ENCODE measurements around the gene AHI1.
A peak's percentile ranks its signal among the peaks of the same experiment; 100 is the strongest.
"Not testable (repeated sequence)": the region's sequence is repeated elsewhere in the genome, so short reads cannot be mapped to it uniquely, and the experiment has no call there.

The AHI1 gene

GRCh38 chr6:135504734-135505133 is 7.2 kb upstream of the AHI1 start:
- Histone ChIP-seq H3K4me3 (ENCODE audit: low read depth, low read length) (no peak overlapping the region), H3K9me3 (ENCODE audit: control insufficient read depth, insufficient read depth, low read length) (no peaks in the 10 kb centered on the region), H3K4me1 (ENCODE audit: control insufficient read depth, insufficient read depth, low read length) (no peaks in the 10 kb centered on the region), H3K9ac (ENCODE audit: low read depth, low read length) (no peak overlapping the region), H3K27me3 (ENCODE audit: control insufficient read depth, insufficient read depth, low read length) (no peaks in the 10 kb centered on the region), H3K36me3 (ENCODE audit: control insufficient read depth, insufficient read depth, low read length) (no peaks in the 10 kb centered on the region)

- Histone ChIP-seq H3K9ac (ENCODE audit: low read depth, low read length) (no peak overlapping the region), H3K9me3 (ENCODE audit: control insufficient read depth, insufficient read depth, low read length) (no peaks in the 10 kb centered on the region), H3K4me3 (ENCODE audit: low read depth, low read length) (no peak overlapping the region), H3K36me3 (ENCODE audit: control insufficient read depth, insufficient read depth, low read length) (no peaks in the 10 kb centered on the region), H3K27me3 (ENCODE audit: control insufficient read depth, insufficient read depth, low read length) (no peaks in the 10 kb centered on the region), H3K4me1 (ENCODE audit: control insufficient read depth, insufficient read depth, low read length) (peaks cover 1% of the 10 kb centered on the region)
These were observed 6.3 kb upstream of the AHI1 start for GRCh38 chr6:135503703-135504475.

- H3K27me3 ChIP-seq (ENCODE audit: control insufficient read depth, insufficient read depth, low read length): no peaks in the 10 kb centered on the region
- no peaks in the 10 kb centered on the region for H3K36me3 ChIP-seq (ENCODE audit: control insufficient read depth, insufficient read depth, low read length)
- H3K9me3 ChIP-seq (ENCODE audit: control insufficient read depth, insufficient read depth, low read length): no peaks in the 10 kb centered on the region
- H3K9ac ChIP-seq (ENCODE audit: low read depth, low read length): no peak overlapping the region
- H3K4me1 ChIP-seq (ENCODE audit: control insufficient read depth, insufficient read depth, low read length): peaks cover 2% of the 10 kb centered on the region
- H3K4me3 ChIP-seq (ENCODE audit: low read depth, low read length): no peak overlapping the region
These were observed 2.2 kb upstream of the AHI1 start for GRCh38 chr6:135499441-135500340.

- Histone ChIP-seq H3K4me3 (ENCODE audit: low read depth, low read length) (peak overlapping the region; percentile 86), H3K9ac (ENCODE audit: low read depth, low read length) (peak overlapping the region; percentile 84), H3K4me1 (ENCODE audit: control insufficient read depth, insufficient read depth, low read length) (peaks cover 2% of the 10 kb centered on the region), H3K36me3 (ENCODE audit: control insufficient read depth, insufficient read depth, low read length) (no peaks in the 10 kb centered on the region), H3K27me3 (ENCODE audit: control insufficient read depth, insufficient read depth, low read length) (no peaks in the 10 kb centered on the region), H3K9me3 (ENCODE audit: control insufficient read depth, insufficient read depth, low read length) (no peaks in the 10 kb centered on the region)
These were observed 773 bp upstream of the AHI1 start for GRCh38 chr6:135498185-135498841.

- no peaks in the 10 kb centered on the region for H3K9me3 ChIP-seq (ENCODE audit: control insufficient read depth, insufficient read depth, low read length)
- H3K9ac ChIP-seq (ENCODE audit: low read depth, low read length): peak overlapping the region; percentile 82
- H3K4me1 ChIP-seq (ENCODE audit: control insufficient read depth, insufficient read depth, low read length): peaks cover 2% of the 10 kb centered on the region
- H3K27me3 ChIP-seq (ENCODE audit: control insufficient read depth, insufficient read depth, low read length): no peaks in the 10 kb centered on the region
- H3K36me3 ChIP-seq (ENCODE audit: control insufficient read depth, insufficient read depth, low read length): no peaks in the 10 kb centered on the region
- peak overlapping the region; percentile 86 for H3K4me3 ChIP-seq (ENCODE audit: low read depth, low read length)
These were observed 634 bp downstream of the AHI1 start for GRCh38 chr6:135496800-135497411.

GRCh38 chr6:135493218-135493961 is 4.2 kb downstream of the AHI1 start:
- Histone ChIP-seq H3K27me3 (ENCODE audit: control insufficient read depth, insufficient read depth, low read length) (no peaks in the 10 kb centered on the region), H3K36me3 (ENCODE audit: control insufficient read depth, insufficient read depth, low read length) (peaks cover 4% of the 10 kb centered on the region), H3K9me3 (ENCODE audit: control insufficient read depth, insufficient read depth, low read length) (no peaks in the 10 kb centered on the region), H3K4me1 (ENCODE audit: control insufficient read depth, insufficient read depth, low read length) (peaks cover 2% of the 10 kb centered on the region), H3K4me3 (ENCODE audit: low read depth, low read length) (no peak overlapping the region), H3K9ac (ENCODE audit: low read depth, low read length) (no peak overlapping the region)

- Histone ChIP-seq H3K9ac (ENCODE audit: low read depth, low read length) (no peak overlapping the region), H3K4me3 (ENCODE audit: low read depth, low read length) (no peak overlapping the region), H3K36me3 (ENCODE audit: control insufficient read depth, insufficient read depth, low read length) (peaks cover 4% of the 10 kb centered on the region), H3K27me3 (ENCODE audit: control insufficient read depth, insufficient read depth, low read length) (no peaks in the 10 kb centered on the region), H3K9me3 (ENCODE audit: control insufficient read depth, insufficient read depth, low read length) (no peaks in the 10 kb centered on the region), H3K4me1 (ENCODE audit: control insufficient read depth, insufficient read depth, low read length) (peaks cover 2% of the 10 kb centered on the region)
These were observed 7.2 kb downstream of the AHI1 start for GRCh38 chr6:135490381-135490780.

- H3K27me3 ChIP-seq (ENCODE audit: control insufficient read depth, insufficient read depth, low read length): no peaks in the 10 kb centered on the region
- H3K4me3 ChIP-seq (ENCODE audit: low read depth, low read length): no peak overlapping the region
- H3K9me3 ChIP-seq (ENCODE audit: control insufficient read depth, insufficient read depth, low read length): peaks cover 7% of the 10 kb centered on the region
- H3K9ac ChIP-seq (ENCODE audit: low read depth, low read length): no peak overlapping the region
- peaks cover 4% of the 10 kb centered on the region for H3K36me3 ChIP-seq (ENCODE audit: control insufficient read depth, insufficient read depth, low read length)
- peaks cover 2% of the 10 kb centered on the region for H3K4me1 ChIP-seq (ENCODE audit: control insufficient read depth, insufficient read depth, low read length)
These were observed 9.5 kb downstream of the AHI1 start for GRCh38 chr6:135488023-135488422.

- peaks cover 12% of the 10 kb centered on the region for H3K9me3 ChIP-seq (ENCODE audit: control insufficient read depth, insufficient read depth, low read length)
- H3K4me1 ChIP-seq (ENCODE audit: control insufficient read depth, insufficient read depth, low read length); H3K27me3 ChIP-seq (ENCODE audit: control insufficient read depth, insufficient read depth, low read length); H3K36me3 ChIP-seq (ENCODE audit: control insufficient read depth, insufficient read depth, low read length); H3K9ac ChIP-seq (ENCODE audit: low read depth, low read length); H3K4me3 ChIP-seq (ENCODE audit: low read depth, low read length): not testable (repeated sequence)
These were observed 13.6 kb downstream of the AHI1 start for GRCh38 chr6:135483903-135484302.

GRCh38 chr6:135481783-135482369 is 15.7 kb downstream of the AHI1 start:
- no peaks in the 10 kb centered on the region for H3K27me3 ChIP-seq (ENCODE audit: control insufficient read depth, insufficient read depth, low read length)
- H3K4me3 ChIP-seq (ENCODE audit: low read depth, low read length): no peak overlapping the region
- H3K9me3 ChIP-seq (ENCODE audit: control insufficient read depth, insufficient read depth, low read length): peaks cover 12% of the 10 kb centered on the region
- no peaks in the 10 kb centered on the region for H3K4me1 ChIP-seq (ENCODE audit: control insufficient read depth, insufficient read depth, low read length)
- H3K36me3 ChIP-seq (ENCODE audit: control insufficient read depth, insufficient read depth, low read length): peaks cover 5% of the 10 kb centered on the region
- H3K9ac ChIP-seq (ENCODE audit: low read depth, low read length): no peak overlapping the region

Measured in iPS-15b (cell line).